Activated naive CD8-positive, alpha-beta T cell treated with anti-CD3 and anti-CD28 coated beads, Interleukin-2, amount 50 U/mL, for 16 hours (primary cell): Measurements from ENCODE around the gene PUM1.

Experiments
- DNase-seq: peaks from one replicate; pipeline ENCODE4 v3.0.0-alpha.2; 2020; ENCODE audit warnings: low read depth, low spot score

Gene PUM1

DNA sequence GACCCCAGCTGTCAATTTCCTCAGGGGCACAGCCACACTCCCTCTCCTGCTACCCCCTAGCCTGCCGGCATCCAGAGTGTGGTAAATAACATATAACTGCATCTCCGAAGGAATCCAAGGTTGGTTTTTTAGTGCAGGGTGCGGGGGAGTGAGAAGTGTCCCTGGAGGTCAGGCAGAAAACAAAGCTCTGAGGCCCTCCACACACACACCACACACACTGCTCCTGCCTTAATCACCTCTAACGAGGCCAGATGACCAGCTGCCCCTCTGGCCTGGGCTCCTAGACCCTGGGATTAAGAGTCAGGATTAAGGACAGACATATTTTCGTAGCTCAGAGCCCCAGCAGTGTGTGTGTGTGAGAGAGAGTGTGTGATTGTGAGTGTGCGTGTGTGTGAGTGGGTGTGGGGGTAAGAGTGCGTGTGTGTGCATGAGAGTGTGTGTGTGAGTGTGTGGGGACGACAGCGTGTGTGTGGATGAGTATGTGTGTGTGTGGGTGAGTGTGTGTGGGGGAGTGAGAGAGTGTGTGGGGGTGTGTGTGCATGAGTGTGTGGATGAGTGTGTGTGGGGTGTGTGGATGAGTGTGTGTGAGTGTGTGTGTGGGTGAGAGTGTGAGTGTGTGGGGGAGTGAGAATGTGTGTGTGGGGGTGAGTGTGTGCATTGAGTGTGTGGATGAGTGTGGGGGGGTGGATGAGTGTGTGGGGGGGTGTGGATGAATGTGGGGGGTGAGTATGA, 171.6 kb downstream of the PUM1 start:
- DNase-seq = no peak

- DNase-seq = no peak
Observed at GRCh38 chr1:30892671-30893073, 172.8 kb downstream of the PUM1 start.

DNA sequence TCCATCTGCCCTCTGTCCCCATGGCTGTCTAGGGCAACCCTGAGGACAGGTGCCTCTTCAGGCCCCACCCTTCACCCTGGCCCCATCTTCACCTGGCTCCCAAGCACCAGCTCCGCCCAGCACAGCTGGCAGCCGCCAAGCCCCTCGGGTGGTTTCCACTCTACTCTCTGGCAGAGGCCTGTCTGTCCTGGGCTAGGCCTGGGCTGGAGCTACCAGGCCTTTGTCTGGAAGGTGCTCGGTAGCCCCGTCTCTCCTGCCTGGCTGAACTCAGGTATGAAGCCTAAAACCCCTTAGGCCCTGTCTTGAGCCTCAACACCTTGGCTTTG, 174.3 kb downstream of the PUM1 start:
- DNase-seq = no peak

DNA sequence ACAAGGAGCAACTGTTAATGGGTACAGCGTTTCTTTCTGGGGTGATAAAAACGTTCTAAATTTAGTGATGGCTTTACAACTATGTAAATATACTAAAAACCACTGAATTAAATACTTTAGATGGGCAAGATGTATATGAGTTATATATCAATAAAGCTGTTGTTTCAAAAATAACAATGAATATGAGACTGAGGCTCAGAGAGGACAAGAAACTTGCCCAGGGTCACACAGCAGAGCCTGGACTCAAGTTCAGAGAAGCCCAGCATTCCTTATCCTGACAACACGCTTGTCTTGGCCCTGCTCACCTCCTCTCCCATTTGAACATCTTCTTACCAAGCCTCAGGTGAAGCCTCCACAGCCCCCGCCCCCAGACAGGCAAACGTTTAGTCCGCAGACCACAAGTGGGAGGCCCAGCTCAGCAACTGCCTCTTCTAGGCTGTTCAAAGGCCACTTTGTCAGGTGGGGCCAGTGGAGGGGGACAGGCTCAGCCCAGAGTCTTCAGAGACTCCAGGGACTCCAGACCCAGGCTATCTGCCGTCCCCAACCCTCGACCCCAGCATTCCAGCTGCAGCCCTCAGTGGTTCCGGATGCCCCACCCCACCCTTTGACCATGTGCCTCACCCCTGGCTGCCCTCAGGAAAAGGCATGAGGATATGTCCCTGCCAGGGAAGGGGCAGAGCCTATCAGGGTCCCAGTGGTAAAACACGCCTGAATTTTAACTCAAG, 174.9 kb downstream of the PUM1 start:
- no peak for DNase-seq

- DNase-seq = no peak
Observed at GRCh38 chr1:30889511-30889910, 176.0 kb downstream of the PUM1 start.

DNA sequence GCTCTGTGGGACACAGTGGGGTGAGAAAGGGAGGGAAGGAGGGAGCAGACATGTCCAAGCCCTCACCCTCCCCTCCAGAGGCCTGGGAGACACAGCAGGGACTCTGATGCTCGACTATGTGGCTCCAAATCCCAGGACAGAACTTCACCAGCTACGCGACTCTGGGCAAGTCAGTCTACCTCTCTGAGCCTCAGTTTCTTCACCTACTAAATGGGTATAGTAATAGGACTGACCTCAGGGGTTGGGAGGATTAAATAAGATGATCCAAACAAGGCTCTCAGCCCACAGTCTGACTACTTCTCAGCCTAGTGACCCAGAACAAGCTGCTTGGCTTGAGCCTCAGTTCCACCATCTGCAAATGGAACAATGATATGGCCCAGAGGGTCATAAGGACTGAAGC, 176.5 kb downstream of the PUM1 start:
- no peak for DNase-seq

- DNase-seq = no peak
Observed at GRCh38 chr1:30888391-30888790, 177.1 kb downstream of the PUM1 start.

DNA sequence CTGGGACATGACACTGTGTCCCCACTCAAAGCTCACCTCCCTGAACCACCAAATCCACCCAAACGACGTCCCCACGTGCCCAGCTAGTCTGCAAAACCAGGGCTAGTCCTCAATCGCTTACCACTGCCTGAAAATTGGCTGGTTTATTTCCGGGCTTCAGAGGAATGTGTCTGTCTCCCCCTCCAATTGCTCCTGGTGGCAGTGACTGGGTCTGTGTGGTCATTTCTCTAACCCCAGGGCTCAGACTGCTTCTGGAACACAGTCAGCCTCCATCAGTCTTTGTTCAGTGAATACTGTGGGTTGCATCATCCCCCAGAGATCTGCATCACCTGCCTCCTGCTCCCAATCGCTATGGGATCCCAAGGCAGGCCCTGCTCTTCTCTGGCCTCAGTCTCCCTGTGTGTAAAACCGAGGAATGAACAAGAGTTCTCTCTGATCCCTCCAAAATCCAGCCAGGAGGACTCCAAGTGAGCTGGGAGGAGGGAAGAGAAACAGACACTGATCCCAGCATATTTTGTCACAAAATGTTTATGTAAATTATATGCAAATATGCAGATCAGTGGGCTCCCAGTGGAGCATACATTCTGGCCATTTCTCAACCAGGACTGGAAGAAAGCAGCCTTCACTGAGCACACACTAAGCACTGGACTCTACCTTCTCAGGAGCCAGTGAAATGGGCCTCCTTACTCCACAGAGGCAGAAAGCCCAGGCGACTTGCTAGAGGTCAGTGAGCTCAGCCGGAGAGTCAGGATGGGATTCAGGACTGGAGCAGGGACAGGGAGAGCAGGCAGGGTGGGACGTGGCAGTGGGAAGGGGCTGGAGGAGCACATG, 177.8 kb downstream of the PUM1 start:
- DNase-seq = no peak

DNA sequence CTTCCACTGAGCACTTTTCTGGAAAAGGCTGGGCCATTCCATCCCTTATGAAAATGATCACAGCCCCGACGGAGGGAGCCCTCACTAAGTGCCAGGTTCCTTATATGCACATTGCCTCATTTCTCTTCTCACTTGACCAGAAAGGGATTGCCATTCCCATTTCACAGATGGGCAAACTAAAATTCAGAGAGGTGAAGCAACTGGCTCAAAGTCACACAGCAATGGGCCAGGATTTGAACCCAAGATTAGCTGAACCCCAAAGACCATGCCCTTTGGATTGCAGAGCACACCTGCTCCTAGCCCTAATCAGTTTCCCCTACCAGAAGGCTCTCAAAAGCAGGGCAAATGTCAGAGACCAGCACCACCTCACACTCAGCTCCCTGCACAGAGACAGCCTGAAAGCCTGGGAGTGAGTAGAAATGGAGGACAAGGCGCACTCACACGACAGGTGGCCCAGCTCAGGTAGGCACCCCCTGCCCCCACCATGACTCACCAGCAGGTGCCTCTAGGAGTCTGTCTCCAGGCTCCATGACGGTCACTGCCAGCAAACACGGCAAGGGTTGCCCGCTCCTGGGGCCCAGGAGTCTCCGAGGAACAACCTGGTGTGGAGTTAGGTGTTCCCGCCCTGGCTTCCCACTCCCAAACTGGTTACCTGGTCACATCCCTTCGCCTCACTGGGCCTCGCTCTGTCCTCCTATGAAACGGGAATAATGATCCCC, 178.6 kb downstream of the PUM1 start:
- DNase-seq = no peak

GRCh38 chr1:30885570-30886522, 179.7 kb downstream of the PUM1 start:
- no peak for DNase-seq

DNA sequence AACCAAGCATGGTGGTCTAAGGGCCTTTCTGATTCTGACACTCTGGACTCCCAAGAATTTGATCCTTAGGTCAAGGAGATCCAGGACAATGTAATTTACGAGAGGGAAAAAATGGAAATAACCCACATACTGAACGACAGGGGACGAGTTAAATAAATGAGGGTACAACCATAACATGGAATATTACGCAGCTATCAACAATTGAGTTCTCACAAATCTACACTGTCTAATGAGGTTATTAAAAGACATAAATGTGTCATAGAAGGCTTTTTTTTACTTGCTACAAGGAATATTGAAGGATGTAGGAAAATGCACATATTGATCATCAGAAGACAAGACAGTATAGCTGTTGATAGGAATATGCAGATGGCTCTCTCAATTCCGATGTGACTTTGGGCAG, 180.8 kb downstream of the PUM1 start:
- DNase-seq = no peak

- DNase-seq = no peak
Observed at GRCh38 chr1:30883389-30884172, 181.9 kb downstream of the PUM1 start.

GRCh38 chr1:30882678-30883388, 182.7 kb downstream of the PUM1 start:
- no peak for DNase-seq
